Hepatic stellate cell (primary cell): ENCODE results near the gene RNF14.
A peak's percentile ranks its signal among the peaks of the same experiment; 100 is the strongest.
"Not testable (repeated sequence)": the region's sequence is repeated elsewhere in the genome, so short reads cannot be mapped to it uniquely, and the experiment has no call there.

ENCODE experiments used
- DNase-seq: peaks from one replicate; pipeline ENCODE4 v3.0.0; 2011; ENCODE audit warnings: low spot score

Gene RNF14

GRCh38 chr5:142015781-142016533, 47.1 kb downstream of the RNF14 start:
- no peak for DNase-seq

GRCh38 chr5:142016556-142016955, 47.7 kb downstream of the RNF14 start:
- DNase-seq: no peak

GRCh38 chr5:142017832-142018427, 49.0 kb downstream of the RNF14 start:
- DNase-seq: no peak

- DNase-seq: no peak
These were observed 51.3 kb downstream of the RNF14 start for GRCh38 chr5:142020122-142020659.

- no peak for DNase-seq
These were observed 54.9 kb downstream of the RNF14 start for GRCh38 chr5:142023836-142024235.

- peak; percentile 94 for DNase-seq
These were observed 55.9 kb downstream of the RNF14 start for GRCh38 chr5:142024771-142025304.

GRCh38 chr5:142025637-142026036, 56.7 kb downstream of the RNF14 start:
- no peak for DNase-seq

- no peak for DNase-seq
These were observed 63.2 kb downstream of the RNF14 start for GRCh38 chr5:142032150-142032549.

- no peak for DNase-seq
These were observed 64.1 kb downstream of the RNF14 start for GRCh38 chr5:142032747-142033631.

- not testable (repeated sequence) for DNase-seq
These were observed 65.0 kb downstream of the RNF14 start for GRCh38 chr5:142033632-142034567.

- no peak for DNase-seq
These were observed 66.1 kb downstream of the RNF14 start for GRCh38 chr5:142034994-142035393.

GRCh38 chr5:142036918-142037317, 68.0 kb downstream of the RNF14 start:
- DNase-seq: no peak

GRCh38 chr5:142037599-142037998, 68.7 kb downstream of the RNF14 start:
- not testable (repeated sequence) for DNase-seq

GRCh38 chr5:142038735-142039134, 69.8 kb downstream of the RNF14 start:
- DNase-seq: no peak
